GM18505 (cell line): ENCODE results near the gene SYCN.

Source experiments
- ATAC-seq: cut with Tn5 transposase; IDR thresholded peaks from one replicate; pipeline ENCODE4 v1.9.1; 2021; ENCODE audit not compliant: unreplicated experiment
- POLR2A ChIP-seq: IDR thresholded peaks from 4 replicates; pipeline ENCODE4 v1.6.1; 2011; ENCODE audit warnings: borderline replicate concordance; ENCODE audit not compliant: insufficient read depth, insufficient read length; ENCODE audit errors: extremely low read depth

SYCN gene

DNA sequence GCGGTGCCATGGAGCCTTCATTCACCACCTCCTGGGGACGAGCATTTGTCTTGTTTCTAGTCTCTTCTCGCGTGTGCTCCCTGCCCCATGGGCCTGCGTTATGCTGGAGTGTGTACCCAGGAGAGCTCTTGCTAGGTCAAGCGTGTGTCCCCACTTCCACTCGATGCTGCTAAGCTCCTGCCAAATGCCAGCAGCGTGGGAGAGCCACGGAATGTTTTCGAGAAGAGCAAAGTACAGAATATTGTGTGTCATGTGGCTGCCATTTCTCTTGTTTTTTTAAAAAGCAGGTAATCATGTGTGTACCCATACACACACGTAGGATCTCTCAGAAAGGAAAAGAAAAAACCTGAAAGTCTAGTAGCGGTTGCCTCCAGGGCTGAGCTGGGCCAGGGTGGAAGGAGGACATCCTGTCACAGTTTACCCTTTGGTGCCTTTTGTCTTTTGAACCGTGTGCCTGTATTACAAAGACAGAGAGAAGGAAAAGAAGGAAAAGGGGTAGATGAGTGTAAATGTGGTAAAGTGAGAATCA lies 49.9 kb downstream of the SYCN start:
- TF ChIP-seq POLR2A, result no peak

More for the DNA sequence above, 49.9 kb downstream of the SYCN start:
- no peak for ATAC-seq
